HG02798 (cell line): ENCODE data around the gene ZNF91.
"Not testable (repeated sequence)": the region's sequence is repeated elsewhere in the genome, so short reads cannot be mapped to it uniquely, and the experiment has no call there.

Source experiments
- ATAC-seq: cut with Tn5 transposase; IDR thresholded peaks from one replicate; pipeline ENCODE4 v1.9.1; 2021; ENCODE audit warnings: mild to moderate bottlenecking; ENCODE audit not compliant: unreplicated experiment, poor library complexity

Gene ZNF91

GRCh38 chr19:23321953-23322549 is 73.2 kb downstream of the ZNF91 start:
- no peak for ATAC-seq

GRCh38 chr19:23321403-23321802 is 73.9 kb downstream of the ZNF91 start:
- ATAC-seq: not testable (repeated sequence)

GRCh38 chr19:23319571-23319970 is 75.7 kb downstream of the ZNF91 start:
- ATAC-seq: not testable (repeated sequence)

- ATAC-seq: not testable (repeated sequence)
Measured at GRCh38 chr19:23318941-23319340, 76.3 kb downstream of the ZNF91 start.

GRCh38 chr19:23318143-23318542 is 77.1 kb downstream of the ZNF91 start:
- ATAC-seq: no peak

GRCh38 chr19:23315286-23315685 is 80.0 kb downstream of the ZNF91 start:
- ATAC-seq: no peak

- ATAC-seq: no peak
Measured at GRCh38 chr19:23314505-23315251, 80.6 kb downstream of the ZNF91 start.

- no peak for ATAC-seq
Measured at GRCh38 chr19:23313196-23313595, 82.1 kb downstream of the ZNF91 start.

GRCh38 chr19:23312515-23312914 is 82.8 kb downstream of the ZNF91 start:
- no peak for ATAC-seq

- ATAC-seq: no peak
Measured at GRCh38 chr19:23311551-23311950, 83.7 kb downstream of the ZNF91 start.

GRCh38 chr19:23310729-23311211 is 84.5 kb downstream of the ZNF91 start:
- ATAC-seq: no peak

GRCh38 chr19:23309926-23310325 is 85.3 kb downstream of the ZNF91 start:
- ATAC-seq: no peak

- no peak for ATAC-seq
Measured at GRCh38 chr19:23305555-23305954, 89.7 kb downstream of the ZNF91 start.

- no peak for ATAC-seq
Measured at GRCh38 chr19:23304238-23304637, 91.0 kb downstream of the ZNF91 start.

GRCh38 chr19:23294141-23294540 is 101.1 kb downstream of the ZNF91 start:
- no peak for ATAC-seq

- ATAC-seq: not testable (repeated sequence)
Measured at GRCh38 chr19:23289966-23290365, 105.3 kb downstream of the ZNF91 start.
